GM19238 (cell line): ENCODE data around the gene ARID2.

Source experiments
- DNase-seq: peaks from one replicate; pipeline ENCODE4 v3.0.0; 2011; ENCODE audit warnings: low spot score; ENCODE audit not compliant: insufficient read length

ARID2 gene

GRCh38 chr12:45718306-45718705, 11.2 kb upstream of the ARID2 start:
- no peak for DNase-seq

- DNase-seq = no peak
Measured at GRCh38 chr12:45720069-45720468, 9.4 kb upstream of the ARID2 start.

DNA sequence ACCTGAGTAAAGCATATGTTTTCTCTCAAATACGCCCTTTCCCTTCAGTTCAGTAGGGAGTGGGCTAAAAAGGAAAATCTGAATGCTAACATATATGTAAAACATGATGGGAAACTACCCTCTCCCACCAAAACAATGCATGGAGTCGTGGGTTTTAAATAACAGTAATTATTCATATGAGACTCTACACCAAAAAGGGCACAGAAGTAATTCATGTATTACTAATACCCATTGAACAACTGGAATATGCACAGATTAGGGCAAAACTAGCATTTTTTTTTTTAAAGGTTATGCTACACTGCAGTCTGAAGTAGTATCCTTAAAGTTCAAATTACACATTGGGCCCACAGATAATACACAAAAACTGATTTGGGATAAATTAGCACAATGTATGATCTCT, 8.1 kb upstream of the ARID2 start:
- no peak for DNase-seq

DNA sequence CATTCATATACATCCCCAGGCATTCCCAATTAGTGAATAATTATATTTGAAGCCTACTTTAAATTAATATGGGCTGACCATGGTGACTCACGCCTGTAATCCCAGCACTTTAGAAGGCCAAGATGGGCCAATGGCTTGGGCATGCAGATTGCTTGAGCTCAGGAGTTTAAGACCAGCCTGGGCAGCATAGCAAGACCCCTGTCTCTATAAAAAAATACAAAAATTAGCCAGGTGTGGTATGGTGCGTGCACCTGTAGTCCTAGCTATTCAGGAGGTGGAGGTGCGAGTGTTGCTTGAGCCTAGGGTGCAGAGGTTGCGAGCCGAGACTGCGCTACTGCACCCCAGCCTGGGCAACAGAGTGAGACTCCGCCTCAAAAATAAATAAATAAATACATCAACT, 7.6 kb upstream of the ARID2 start:
- no peak for DNase-seq

DNA sequence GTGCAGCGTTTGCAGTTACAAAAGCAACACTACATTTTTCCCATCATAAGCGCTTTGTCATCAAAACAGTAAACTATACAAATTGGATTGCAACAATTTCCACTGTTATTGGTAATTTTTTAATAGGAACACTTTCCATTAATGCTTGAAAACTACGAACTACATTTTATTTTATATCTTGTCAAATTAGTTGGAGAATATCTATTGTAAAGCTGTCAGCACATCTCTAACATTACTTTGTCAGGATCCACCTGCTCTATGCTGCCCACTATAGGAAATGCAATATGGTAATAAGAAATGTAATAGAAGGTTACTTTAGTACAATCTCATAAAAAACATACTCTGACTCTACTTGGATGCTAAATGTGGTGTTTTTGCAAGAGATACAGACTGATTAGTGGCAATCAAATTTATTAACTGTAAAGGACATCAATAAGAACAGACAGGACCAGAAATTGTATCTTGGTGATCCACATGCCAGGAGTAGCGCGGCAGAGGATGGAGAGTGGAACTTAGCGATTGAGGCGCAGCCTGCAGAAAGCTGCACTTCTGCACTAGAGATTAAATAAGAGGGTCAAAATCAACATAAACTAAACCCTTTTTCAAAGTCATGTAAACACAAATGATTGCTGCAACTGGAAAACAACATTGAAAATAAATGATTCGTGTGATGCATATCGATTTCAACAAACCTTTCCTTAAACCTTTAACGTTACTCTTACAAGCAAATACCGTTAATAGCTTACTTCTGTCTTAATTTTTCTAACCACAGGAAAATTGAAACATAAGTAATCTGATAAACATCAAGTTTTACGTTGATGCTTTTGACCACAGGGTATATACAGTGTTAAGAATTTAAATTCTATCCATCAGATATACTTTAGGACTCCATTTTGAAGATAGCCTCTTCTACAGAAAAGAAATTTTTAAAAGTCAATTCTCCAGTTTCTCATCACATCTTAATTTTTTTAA, 3.6 kb upstream of the ARID2 start:
- no peak for DNase-seq

- DNase-seq = no peak
Measured at GRCh38 chr12:45726603-45727300, 2.8 kb upstream of the ARID2 start.

DNA sequence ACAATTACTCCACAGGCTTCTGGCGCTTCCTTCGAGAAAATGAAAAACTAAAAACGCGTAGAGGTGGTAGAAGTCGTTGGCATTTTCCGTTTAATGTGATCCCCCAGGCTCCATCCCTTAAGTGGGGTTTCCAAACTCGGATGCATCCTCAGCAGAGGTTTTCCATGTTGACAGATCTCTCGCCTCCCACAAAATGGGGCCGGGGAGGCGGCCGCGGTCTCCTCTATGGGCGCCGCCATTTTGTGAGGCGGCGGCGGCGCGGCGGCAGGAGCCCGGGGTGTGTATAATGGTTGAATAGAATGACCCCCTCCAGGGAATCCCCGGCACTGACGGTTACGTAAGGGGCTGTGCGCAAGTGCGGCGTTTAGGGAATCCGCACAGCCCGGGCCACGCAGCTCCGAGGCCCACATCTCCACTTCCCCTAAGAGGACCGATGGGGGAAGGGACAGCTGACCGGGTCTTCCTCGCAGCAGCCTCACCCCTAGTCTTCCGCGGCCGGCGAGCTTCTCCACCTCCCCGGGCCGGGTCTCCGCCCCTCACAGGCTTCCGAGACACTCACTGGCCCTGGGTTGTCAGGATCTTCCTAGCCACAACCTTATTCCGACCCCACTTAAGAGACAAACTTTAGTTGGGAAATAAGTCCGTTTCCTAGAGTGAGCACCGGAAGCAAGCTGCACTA, 2.1 kb upstream of the ARID2 start:
- peak; percentile 73 for DNase-seq

- no peak for DNase-seq
Measured at GRCh38 chr12:45727980-45728629, 1.4 kb upstream of the ARID2 start.

- DNase-seq = peak; percentile 51
Measured at GRCh38 chr12:45728630-45729232, 775 bp upstream of the ARID2 start.

GRCh38 chr12:45730084-45730347, 510 bp downstream of the ARID2 start:
- DNase-seq = no peak

DNA sequence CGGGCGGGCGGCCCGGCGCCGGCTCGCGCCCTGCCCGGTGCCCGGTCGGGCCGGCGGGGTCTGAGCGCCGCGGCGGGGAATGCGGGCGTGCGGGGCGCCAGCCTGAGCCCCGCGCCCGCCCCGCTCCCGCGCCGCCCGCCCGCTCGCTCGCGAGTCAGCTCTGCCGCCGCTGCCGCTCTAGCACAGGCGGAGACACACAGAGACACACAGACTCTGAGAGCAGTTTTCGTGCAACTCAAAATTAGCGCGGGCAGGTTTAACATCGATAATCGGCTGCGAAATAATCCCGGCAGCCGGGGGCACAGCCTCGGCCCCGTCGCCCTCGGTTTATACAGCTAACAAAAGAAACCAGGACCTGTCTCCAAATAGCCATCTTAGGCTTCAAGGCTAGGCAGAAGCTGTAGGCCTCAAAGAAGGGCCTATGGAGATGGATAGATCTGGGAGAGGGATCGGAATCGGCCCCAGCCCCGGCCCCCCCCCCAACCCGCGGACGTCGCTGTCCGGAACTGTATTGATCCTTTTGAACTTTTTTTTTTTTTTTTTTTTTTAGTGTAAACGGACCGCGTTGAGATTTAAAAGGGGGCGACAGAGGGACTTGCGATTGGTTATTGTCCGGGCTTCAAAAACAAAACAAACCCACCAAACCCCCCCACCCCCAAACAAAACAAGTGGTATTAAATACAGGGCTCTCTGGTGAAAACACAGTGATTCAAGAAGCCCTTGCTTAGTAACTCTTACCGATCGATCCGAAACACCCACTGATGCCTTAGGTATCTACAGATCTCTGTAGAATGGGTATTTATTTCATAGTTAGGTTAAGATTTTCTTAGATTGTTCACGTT, 1.1 kb downstream of the ARID2 start:
- no peak for DNase-seq

DNA sequence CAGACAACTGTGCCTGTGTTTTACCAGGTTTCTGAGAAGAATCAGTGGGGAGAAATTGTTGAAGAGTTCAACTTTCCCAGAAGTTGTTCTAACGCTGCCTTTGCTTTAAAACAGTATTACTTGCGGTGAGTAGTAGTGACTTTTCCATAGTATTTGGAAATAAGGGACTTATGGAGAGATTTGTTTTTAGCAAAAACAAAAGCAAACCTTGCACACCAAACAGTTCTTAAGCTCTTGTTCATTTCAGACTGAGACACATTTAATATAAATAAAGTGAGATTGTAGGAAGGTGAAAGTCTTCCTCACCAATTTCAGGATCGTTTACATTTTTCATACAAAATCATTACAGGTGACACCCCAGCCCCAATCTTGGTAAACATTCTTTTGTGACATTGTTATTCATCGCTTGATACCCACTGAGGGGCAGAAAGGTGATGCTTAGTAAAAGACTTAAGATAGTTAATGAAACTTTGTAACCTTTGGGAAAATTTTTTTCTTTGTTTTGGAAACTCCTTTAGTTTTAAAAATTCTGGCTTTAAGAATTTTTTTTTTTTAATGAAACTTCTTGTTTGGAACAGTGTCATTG, 1.8 kb downstream of the ARID2 start:
- no peak for DNase-seq

DNA sequence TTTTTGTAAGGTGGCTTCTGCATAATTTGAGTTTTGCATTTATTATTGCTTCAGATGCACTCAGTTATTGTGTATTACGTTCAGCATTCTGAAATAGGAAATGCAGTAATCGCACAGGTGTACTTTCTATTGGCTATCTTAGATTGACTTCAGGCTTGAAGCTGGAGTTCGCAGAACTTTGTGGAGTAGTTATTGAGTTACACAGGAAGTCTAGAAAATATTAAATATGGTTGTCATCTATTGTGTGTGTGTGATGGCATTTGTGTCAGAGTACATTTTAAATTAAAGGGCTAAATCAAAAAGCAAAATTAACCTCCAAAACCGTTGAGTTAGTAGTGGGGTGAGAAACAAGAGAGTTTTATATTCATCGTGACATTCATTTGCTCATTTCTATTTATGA, 2.7 kb downstream of the ARID2 start:
- no peak for DNase-seq

GRCh38 chr12:45732936-45733335, 3.4 kb downstream of the ARID2 start:
- no peak for DNase-seq

DNA sequence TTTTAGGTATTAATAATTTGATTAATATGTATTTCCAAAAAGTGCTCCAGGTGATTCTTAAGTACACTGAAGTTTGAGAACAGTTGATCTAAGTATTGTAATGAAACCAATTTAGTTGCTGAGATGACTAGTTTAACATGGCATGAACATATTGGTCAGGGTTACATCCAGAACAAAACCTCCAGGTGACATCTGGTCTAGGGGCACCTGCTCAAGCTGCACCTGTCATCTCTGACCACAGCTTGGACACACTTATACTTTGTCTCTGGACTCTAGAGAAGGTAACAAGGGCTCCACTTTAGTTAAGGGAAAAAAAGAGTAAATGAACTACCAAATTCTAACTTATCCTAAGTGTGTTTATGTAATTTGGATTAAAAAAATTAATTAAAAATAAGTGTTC, 8.1 kb downstream of the ARID2 start:
- DNase-seq = no peak

DNA sequence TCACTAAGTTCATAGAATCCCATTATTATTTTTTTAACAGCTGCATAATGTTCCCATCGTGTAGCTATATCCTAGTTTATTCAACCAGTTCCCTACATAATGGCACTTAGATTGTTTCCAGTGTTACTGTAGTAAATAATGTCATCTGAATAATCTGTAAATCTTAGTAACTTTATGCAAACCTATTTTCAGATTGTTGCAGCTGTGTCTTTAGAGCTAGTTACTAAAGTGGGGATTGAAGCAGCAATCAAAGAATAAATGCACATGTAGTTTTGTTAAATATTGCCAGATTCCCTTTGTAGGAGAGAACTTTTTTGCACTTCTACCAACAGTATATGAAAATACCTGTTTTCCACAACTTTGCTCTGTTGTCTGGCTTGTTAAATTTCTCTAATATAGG, 13.1 kb downstream of the ARID2 start:
- DNase-seq = no peak

DNA sequence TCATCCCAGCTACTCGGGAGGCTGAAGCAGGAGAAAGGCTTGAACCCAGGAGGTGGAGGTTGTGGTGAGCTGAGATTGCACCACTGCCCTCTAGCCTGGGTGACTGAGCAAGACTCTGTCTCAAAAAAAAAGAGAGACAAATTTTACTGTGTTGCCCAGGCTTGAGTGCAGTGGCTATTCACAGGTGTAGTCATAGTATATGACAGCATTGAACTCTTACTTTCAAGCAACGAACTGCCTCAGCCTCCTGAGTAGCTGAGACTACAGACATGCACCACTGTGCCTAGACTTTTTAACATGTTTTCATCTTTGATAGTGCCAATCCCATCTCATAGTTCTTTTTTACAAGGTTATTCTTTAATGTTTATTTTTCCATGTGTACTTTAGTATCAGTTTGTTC, 13.7 kb downstream of the ARID2 start:
- DNase-seq = no peak

- no peak for DNase-seq
Measured at GRCh38 chr12:45745861-45746277, 16.4 kb downstream of the ARID2 start.

DNA sequence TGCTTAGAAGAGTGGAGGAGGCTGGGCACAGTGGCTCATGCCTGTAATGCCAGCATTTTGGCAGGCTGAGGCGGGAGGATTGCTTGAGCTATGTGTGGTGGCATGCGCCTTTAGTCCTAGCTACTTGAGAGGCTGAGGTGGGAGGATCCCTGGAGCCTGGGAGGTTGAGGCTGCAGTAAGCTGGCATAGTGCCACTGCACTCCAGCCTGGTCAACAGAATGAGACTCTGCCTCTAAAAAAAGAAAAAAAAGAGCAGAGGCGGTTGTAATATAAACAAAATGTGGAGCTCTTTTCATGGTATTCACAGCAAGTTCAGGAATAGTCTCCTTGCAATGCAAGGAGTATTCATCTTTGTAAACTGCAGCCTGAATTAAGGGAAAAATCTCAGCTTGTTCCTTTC, 27.2 kb downstream of the ARID2 start:
- no peak for DNase-seq

DNA sequence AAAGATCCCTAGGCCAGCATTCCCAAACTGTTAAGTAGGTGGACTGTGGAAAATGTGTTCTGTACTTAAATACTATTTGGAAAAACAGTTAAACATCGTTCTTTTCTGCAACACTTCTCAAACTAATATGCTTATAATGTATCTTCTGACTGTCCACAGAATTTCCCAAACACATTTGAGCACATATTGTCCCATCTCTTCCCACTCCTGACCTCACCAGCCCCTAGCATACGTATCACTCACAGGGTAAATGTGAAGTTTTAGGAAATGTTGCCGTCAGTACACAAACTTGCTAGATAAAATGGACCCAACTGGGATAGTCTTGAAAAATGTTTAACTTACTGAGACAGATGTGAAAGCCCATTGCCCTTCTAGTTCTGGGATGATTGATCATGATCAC, 27.7 kb downstream of the ARID2 start:
- no peak for DNase-seq
